ENCODE results near the gene LILRB4.
"Not testable (repeated sequence)": the region's sequence is repeated elsewhere in the genome, so short reads cannot be mapped to it uniquely, and the experiment has no call there.

- not testable (repeated sequence) for TF ChIP-seq CTCF (IDR thresholded peaks at IDR 0.05 in 8 of 11, conservative IDR thresholded peaks at IDR 0.05 in 3 of 11)
- peak in 1 of 3 donors; percentile 5 for TF ChIP-seq POLR2AphosphoS5 (IDR thresholded peaks at IDR 0.05)
Measured at GRCh38 chr19:54636081-54636480, 26.7 kb upstream of the LILRB4 start.

Measured in spleen (tissue), 7 donors.